Measurements from ENCODE around the gene ITGB4. TPM values are rescaled to one million over a fixed set of nuclear protein-coding genes. Genes with fewer than 3 reads are reported as not detected.

The ITGB4 gene
- total RNA-seq, 1 donor from 2014 or later = 3.1 TPM

DNA sequence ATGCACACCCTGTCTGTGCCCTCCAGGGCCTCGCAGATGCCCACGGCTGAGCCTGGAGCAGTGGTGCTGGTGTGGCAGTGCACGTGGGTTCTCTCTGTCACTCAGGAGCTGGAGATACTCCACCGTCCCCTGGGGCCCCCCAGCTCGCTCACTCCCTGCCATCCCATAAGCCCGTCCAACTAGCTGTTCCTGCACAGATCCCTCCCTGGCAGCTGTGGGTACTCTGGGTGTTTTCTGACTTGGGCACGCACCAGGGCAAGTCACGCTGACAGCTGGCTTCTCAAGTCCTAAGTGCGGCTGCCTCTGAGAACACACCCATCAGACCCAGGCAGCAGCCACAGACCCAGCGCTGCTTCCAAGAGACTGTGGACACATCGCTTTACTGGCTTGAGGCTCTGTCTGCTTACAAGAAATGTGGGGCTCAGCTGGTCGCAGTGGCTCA is 25.4 kb upstream of the ITGB4 start:
- peaks cover 77 to 95% (median 85%) of the 10 kb centered on the region in 3 donors for H3K4me1 ChIP-seq (ENCODE audit: control insufficient read depth in 3 of 3, insufficient read depth in 3 of 3, low read length in 3 of 3)
- H3K27ac ChIP-seq (ENCODE audit: low read depth, low read length) = peak overlapping the region; percentile 59
- H3K9ac ChIP-seq (ENCODE audit: low read depth in 1 of 3, low read length in 3 of 3) = peak overlapping the region in 1 of 3 donors; percentile 60
- H3K36me3 ChIP-seq (ENCODE audit: control insufficient read depth in 3 of 3, insufficient read depth in 3 of 3, low read length in 3 of 3) = peaks cover 8 to 27% (median 14%) of the 10 kb centered on the region in 3 donors
- H3K27me3 ChIP-seq (ENCODE audit: control insufficient read depth in 3 of 3, insufficient read depth in 3 of 3, low read length in 3 of 3) = no peaks in the 10 kb centered on the region
- H3K9me3 ChIP-seq (ENCODE audit: control insufficient read depth in 3 of 3, low read length in 3 of 3) = no peaks in the 10 kb centered on the region
- H3K4me3 ChIP-seq (ENCODE audit: low read length in 3 of 3) = peak overlapping the region in 1 of 3 donors; percentile 22

GRCh38 chr17:75697651-75698291 is 23.5 kb upstream of the ITGB4 start:
- peak overlapping the region; percentile 64 for H3K27ac ChIP-seq (ENCODE audit: low read depth, low read length)
- H3K4me1 ChIP-seq (ENCODE audit: control insufficient read depth in 3 of 3, insufficient read depth in 3 of 3, low read length in 3 of 3) = peaks cover 73 to 89% (median 84%) of the 10 kb centered on the region in 3 donors

DNA sequence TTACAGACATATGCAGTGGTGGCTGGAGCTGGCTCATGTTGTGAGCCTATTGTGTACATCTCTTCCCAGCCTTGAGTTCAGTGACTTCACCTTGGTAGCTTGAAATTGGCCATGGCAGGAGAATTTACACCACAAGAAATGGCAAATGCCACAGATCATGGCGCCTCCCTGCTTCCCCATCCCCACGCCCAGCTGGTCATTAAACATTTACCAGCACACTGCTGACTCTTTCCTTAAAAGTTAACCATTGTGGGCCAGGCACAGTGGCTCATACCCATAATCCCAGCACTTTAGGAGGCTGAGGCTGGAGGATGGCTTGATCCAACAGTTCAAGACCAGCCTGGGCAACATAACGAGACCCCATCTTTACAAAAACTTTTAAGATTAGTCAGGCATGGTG is 22.6 kb upstream of the ITGB4 start:
- Histone ChIP-seq H3K36me3 (ENCODE audit: control insufficient read depth in 3 of 3, insufficient read depth in 3 of 3, low read length in 3 of 3) (peaks cover 33 to 47% (median 34%) of the 10 kb centered on the region in 3 donors), H3K27me3 (ENCODE audit: control insufficient read depth in 3 of 3, insufficient read depth in 3 of 3, low read length in 3 of 3) (no peaks in the 10 kb centered on the region), H3K9me3 (ENCODE audit: control insufficient read depth in 3 of 3, low read length in 3 of 3) (no peaks in the 10 kb centered on the region), H3K4me1 (ENCODE audit: control insufficient read depth in 3 of 3, insufficient read depth in 3 of 3, low read length in 3 of 3) (peaks cover 65 to 80% (median 75%) of the 10 kb centered on the region in 3 donors), H3K27ac (ENCODE audit: low read depth, low read length) (no peak overlapping the region), H3K9ac (ENCODE audit: low read depth in 1 of 3, low read length in 3 of 3) (no peak overlapping the region), H3K4me3 (ENCODE audit: low read length in 3 of 3) (no peak overlapping the region)

More at GRCh38 chr17:75697651-75698291, 23.5 kb upstream of the ITGB4 start:
- H3K9me3 ChIP-seq (ENCODE audit: control insufficient read depth in 3 of 3, low read length in 3 of 3) = no peaks in the 10 kb centered on the region
- peak overlapping the region; percentile 25 to 43 (median 33) for H3K9ac ChIP-seq (ENCODE audit: low read depth in 1 of 3, low read length in 3 of 3)
- no peaks in the 10 kb centered on the region for H3K27me3 ChIP-seq (ENCODE audit: control insufficient read depth in 3 of 3, insufficient read depth in 3 of 3, low read length in 3 of 3)
- H3K4me3 ChIP-seq (ENCODE audit: low read length in 3 of 3) = no peak overlapping the region
- peaks cover 26 to 38% (median 26%) of the 10 kb centered on the region in 3 donors for H3K36me3 ChIP-seq (ENCODE audit: control insufficient read depth in 3 of 3, insufficient read depth in 3 of 3, low read length in 3 of 3)

- Histone ChIP-seq H3K36me3 (ENCODE audit: control insufficient read depth in 3 of 3, insufficient read depth in 3 of 3, low read length in 3 of 3) (peaks cover 55 to 64% (median 59%) of the 10 kb centered on the region in 3 donors), H3K4me3 (ENCODE audit: low read length in 3 of 3) (peak overlapping the region in 2 of 3 donors; percentile 29), H3K27ac (ENCODE audit: low read depth, low read length) (peak overlapping the region; percentile 61), H3K27me3 (ENCODE audit: control insufficient read depth in 3 of 3, insufficient read depth in 3 of 3, low read length in 3 of 3) (no peaks in the 10 kb centered on the region), H3K9ac (ENCODE audit: low read depth in 1 of 3, low read length in 3 of 3) (peak overlapping the region in 1 of 3 donors; percentile 57), H3K9me3 (ENCODE audit: control insufficient read depth in 3 of 3, low read length in 3 of 3) (no peaks in the 10 kb centered on the region), H3K4me1 (ENCODE audit: control insufficient read depth in 3 of 3, insufficient read depth in 3 of 3, low read length in 3 of 3) (peaks cover 43 to 54% (median 49%) of the 10 kb centered on the region in 3 donors)
Measured at GRCh38 chr17:75701288-75701687, 20.0 kb upstream of the ITGB4 start.

- H3K9ac ChIP-seq (ENCODE audit: low read depth in 1 of 3, low read length in 3 of 3) = no peak overlapping the region
- H3K27ac ChIP-seq (ENCODE audit: low read depth, low read length) = no peak overlapping the region
- H3K36me3 ChIP-seq (ENCODE audit: control insufficient read depth in 3 of 3, insufficient read depth in 3 of 3, low read length in 3 of 3) = peaks cover 72 to 77% (median 77%) of the 10 kb centered on the region in 3 donors
- no peaks in the 10 kb centered on the region for H3K27me3 ChIP-seq (ENCODE audit: control insufficient read depth in 3 of 3, insufficient read depth in 3 of 3, low read length in 3 of 3)
- H3K4me3 ChIP-seq (ENCODE audit: low read length in 3 of 3) = no peak overlapping the region
- H3K4me1 ChIP-seq (ENCODE audit: control insufficient read depth in 3 of 3, insufficient read depth in 3 of 3, low read length in 3 of 3) = peaks cover 30 to 38% (median 37%) of the 10 kb centered on the region in 3 donors
- no peaks in the 10 kb centered on the region for H3K9me3 ChIP-seq (ENCODE audit: control insufficient read depth in 3 of 3, low read length in 3 of 3)
Measured at GRCh38 chr17:75703191-75703590, 18.1 kb upstream of the ITGB4 start.

GRCh38 chr17:75703591-75703990 is 17.7 kb upstream of the ITGB4 start:
- peaks cover 75 to 80% (median 77%) of the 10 kb centered on the region in 3 donors for H3K36me3 ChIP-seq (ENCODE audit: control insufficient read depth in 3 of 3, insufficient read depth in 3 of 3, low read length in 3 of 3)
- H3K27ac ChIP-seq (ENCODE audit: low read depth, low read length) = no peak overlapping the region
- H3K9ac ChIP-seq (ENCODE audit: low read depth in 1 of 3, low read length in 3 of 3) = no peak overlapping the region
- H3K4me3 ChIP-seq (ENCODE audit: low read length in 3 of 3) = no peak overlapping the region
- peaks cover 26 to 37% (median 33%) of the 10 kb centered on the region in 3 donors for H3K4me1 ChIP-seq (ENCODE audit: control insufficient read depth in 3 of 3, insufficient read depth in 3 of 3, low read length in 3 of 3)
- H3K9me3 ChIP-seq (ENCODE audit: control insufficient read depth in 3 of 3, low read length in 3 of 3) = no peaks in the 10 kb centered on the region
- no peaks in the 10 kb centered on the region for H3K27me3 ChIP-seq (ENCODE audit: control insufficient read depth in 3 of 3, insufficient read depth in 3 of 3, low read length in 3 of 3)

DNA sequence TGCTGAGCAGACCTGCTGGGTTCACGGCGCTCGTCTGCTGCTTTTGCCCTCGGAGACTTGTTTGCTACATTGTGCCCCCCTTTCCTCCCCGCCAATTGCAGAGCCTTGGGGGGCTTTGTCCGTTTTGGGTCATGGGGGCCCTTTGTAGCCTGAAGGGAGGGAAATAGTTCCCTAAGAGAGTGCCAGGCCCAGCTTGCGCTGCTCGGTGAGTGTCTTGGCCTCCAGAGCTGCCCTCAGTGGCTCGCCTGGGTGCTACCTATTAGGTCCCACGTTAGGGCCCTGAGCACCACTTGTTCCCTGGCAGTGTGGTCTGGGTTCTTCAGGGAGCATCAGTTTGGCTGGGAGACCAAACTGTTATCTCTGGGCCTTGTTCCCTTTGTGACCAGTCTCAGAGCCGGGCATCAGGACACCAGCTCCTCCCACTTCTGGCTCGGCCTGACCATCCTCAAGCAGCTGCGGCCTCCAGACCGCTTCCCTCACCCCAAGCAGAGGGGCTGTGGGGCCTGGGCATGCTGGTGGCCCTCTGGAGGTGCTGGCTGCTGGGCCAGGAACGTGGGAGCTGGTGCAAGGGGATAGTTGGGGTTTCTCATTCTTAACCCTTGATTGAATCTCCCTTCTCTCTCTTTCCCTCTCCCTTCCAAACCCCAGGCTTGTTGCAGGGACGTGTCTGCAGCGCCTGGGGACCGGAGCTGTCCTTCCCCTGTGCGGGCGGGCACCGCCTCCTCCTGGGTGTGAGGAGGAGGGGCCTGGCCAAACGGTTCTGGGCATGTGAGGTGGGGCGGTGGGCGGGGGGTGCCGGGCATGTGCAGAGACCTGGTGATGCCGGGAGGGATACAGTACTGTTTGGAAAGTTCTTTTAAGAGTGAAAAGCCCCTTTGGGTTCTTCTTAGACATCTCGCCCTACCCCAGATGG is 16.0 kb upstream of the ITGB4 start:
- Histone ChIP-seq H3K4me3 (ENCODE audit: low read length in 3 of 3) (no peak overlapping the region), H3K27ac (ENCODE audit: low read depth, low read length) (no peak overlapping the region), H3K9ac (ENCODE audit: low read depth in 1 of 3, low read length in 3 of 3) (no peak overlapping the region), H3K27me3 (ENCODE audit: control insufficient read depth in 3 of 3, insufficient read depth in 3 of 3, low read length in 3 of 3) (no peaks in the 10 kb centered on the region), H3K36me3 (ENCODE audit: control insufficient read depth in 3 of 3, insufficient read depth in 3 of 3, low read length in 3 of 3) (peaks cover 72 to 80% (median 75%) of the 10 kb centered on the region in 3 donors), H3K9me3 (ENCODE audit: control insufficient read depth in 3 of 3, low read length in 3 of 3) (no peaks in the 10 kb centered on the region), H3K4me1 (ENCODE audit: control insufficient read depth in 3 of 3, insufficient read depth in 3 of 3, low read length in 3 of 3) (peaks cover 15 to 20% (median 19%) of the 10 kb centered on the region in 3 donors)

- Histone ChIP-seq H3K27ac (ENCODE audit: low read depth, low read length) (no peak overlapping the region), H3K9me3 (ENCODE audit: control insufficient read depth in 3 of 3, low read length in 3 of 3) (no peaks in the 10 kb centered on the region), H3K4me3 (ENCODE audit: low read length in 3 of 3) (no peak overlapping the region), H3K9ac (ENCODE audit: low read depth in 1 of 3, low read length in 3 of 3) (no peak overlapping the region), H3K4me1 (ENCODE audit: control insufficient read depth in 3 of 3, insufficient read depth in 3 of 3, low read length in 3 of 3) (peaks cover 5 to 11% (median 9%) of the 10 kb centered on the region in 3 donors), H3K36me3 (ENCODE audit: control insufficient read depth in 3 of 3, insufficient read depth in 3 of 3, low read length in 3 of 3) (peaks cover 62 to 71% (median 65%) of the 10 kb centered on the region in 3 donors), H3K27me3 (ENCODE audit: control insufficient read depth in 3 of 3, insufficient read depth in 3 of 3, low read length in 3 of 3) (no peaks in the 10 kb centered on the region)
Measured at GRCh38 chr17:75706042-75706728, 15.1 kb upstream of the ITGB4 start.

DNA sequence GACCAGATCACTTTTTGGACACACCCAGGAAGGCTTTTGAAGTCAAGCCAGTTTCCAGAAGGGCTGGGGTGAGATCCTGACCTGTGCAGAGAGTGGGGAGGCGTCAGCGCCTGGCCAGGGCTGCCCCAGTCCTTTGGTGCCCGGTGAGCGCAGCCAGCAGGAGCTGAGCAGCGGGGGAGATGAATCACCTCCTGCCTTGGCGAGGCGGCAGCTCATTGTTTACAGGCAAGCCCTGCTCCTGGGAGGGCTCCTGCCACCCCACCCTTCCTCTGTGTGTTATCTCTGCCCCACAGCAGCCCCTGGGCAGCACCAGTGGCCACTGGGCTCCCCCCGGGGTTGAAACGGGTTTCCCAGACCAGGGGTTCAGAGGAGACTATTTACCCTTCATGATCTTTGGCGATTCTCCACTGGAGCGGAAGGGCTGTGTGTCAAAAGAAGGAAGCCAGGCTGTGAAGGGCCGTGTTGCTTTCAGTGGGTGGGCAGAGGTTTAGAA is 14.1 kb upstream of the ITGB4 start:
- Histone ChIP-seq H3K27me3 (ENCODE audit: control insufficient read depth in 3 of 3, insufficient read depth in 3 of 3, low read length in 3 of 3) (no peaks in the 10 kb centered on the region), H3K9ac (ENCODE audit: low read depth in 1 of 3, low read length in 3 of 3) (no peak overlapping the region), H3K27ac (ENCODE audit: low read depth, low read length) (peak overlapping the region; percentile 44), H3K36me3 (ENCODE audit: control insufficient read depth in 3 of 3, insufficient read depth in 3 of 3, low read length in 3 of 3) (peaks cover 56 to 62% (median 60%) of the 10 kb centered on the region in 3 donors), H3K4me3 (ENCODE audit: low read length in 3 of 3) (no peak overlapping the region), H3K4me1 (ENCODE audit: control insufficient read depth in 3 of 3, insufficient read depth in 3 of 3, low read length in 3 of 3) (peaks cover 0 to 7% (median 3%) of the 10 kb centered on the region in 3 donors), H3K9me3 (ENCODE audit: control insufficient read depth in 3 of 3, low read length in 3 of 3) (no peaks in the 10 kb centered on the region)
